ENCODE data around the gene CMA1.
"Not testable (repeated sequence)": the region's sequence is repeated elsewhere in the genome, so short reads cannot be mapped to it uniquely, and the experiment has no call there.

The CMA1 gene

GRCh38 chr14:24508155-24508840 lies at the start of gene CMA1:
TSS of gene CMA1 (minus strand) at chr14:24508265. CDS start at chr14:24508235, 30 bp downstream.
- DNase-seq: no peak

- DNase-seq: no peak
Measured at GRCh38 chr14:24556756-24557155, 48.7 kb upstream of the CMA1 start.

GRCh38 chr14:24549064-24549463 lies 41.0 kb upstream of the CMA1 start:
- not testable (repeated sequence) for DNase-seq

GRCh38 chr14:24542346-24542936 lies 34.4 kb upstream of the CMA1 start:
- no peak for DNase-seq

GRCh38 chr14:24535737-24536136 lies 27.7 kb upstream of the CMA1 start:
- no peak for DNase-seq

GRCh38 chr14:24534286-24534685 lies 26.2 kb upstream of the CMA1 start:
- no peak for DNase-seq

- not testable (repeated sequence) for DNase-seq
Measured at GRCh38 chr14:24525877-24526620, 18.0 kb upstream of the CMA1 start.

GRCh38 chr14:24518851-24519250 lies 10.8 kb upstream of the CMA1 start:
- DNase-seq: no peak

GRCh38 chr14:24514209-24514608 lies 6.1 kb upstream of the CMA1 start:
- no peak for DNase-seq

- no peak for DNase-seq
Measured at GRCh38 chr14:24513009-24513408, 4.9 kb upstream of the CMA1 start.

GRCh38 chr14:24506443-24506842 lies 1.6 kb downstream of the CMA1 start:
- DNase-seq: no peak

GRCh38 chr14:24504425-24504950 lies 3.6 kb downstream of the CMA1 start:
- DNase-seq: no peak

GRCh38 chr14:24491586-24492408 lies 16.3 kb downstream of the CMA1 start:
- not testable (repeated sequence) for DNase-seq

GRCh38 chr14:24483604-24484252 lies 24.3 kb downstream of the CMA1 start:
- no peak for DNase-seq

GRCh38 chr14:24482699-24483303 lies 25.3 kb downstream of the CMA1 start:
- DNase-seq: not testable (repeated sequence)

GRCh38 chr14:24481622-24482324 lies 26.3 kb downstream of the CMA1 start:
- DNase-seq: peak; percentile 43

GRCh38 chr14:24479999-24480398 lies 28.1 kb downstream of the CMA1 start:
- not testable (repeated sequence) for DNase-seq

GRCh38 chr14:24475261-24475660 lies 32.8 kb downstream of the CMA1 start:
- no peak for DNase-seq

GRCh38 chr14:24473211-24473610 lies 34.9 kb downstream of the CMA1 start:
- DNase-seq: no peak

GRCh38 chr14:24470450-24470849 lies 37.6 kb downstream of the CMA1 start:
- DNase-seq: not testable (repeated sequence)

- DNase-seq: no peak
Measured at GRCh38 chr14:24465805-24466204, 42.3 kb downstream of the CMA1 start.
